Ishikawa (cell line): ENCODE results near the gene ANKS6.

Experiments used
- EP300 ChIP-seq: IDR thresholded peaks from 2 replicates; pipeline ENCODE4 v1.6.1; 2012; ENCODE audit warnings: borderline replicate concordance
- TAF1 ChIP-seq: IDR thresholded peaks from 2 replicates; pipeline ENCODE4 v1.6.1; 2012; ENCODE audit warnings: low read depth, mild to moderate bottlenecking
- TCF12 ChIP-seq: IDR thresholded peaks from 2 replicates; pipeline ENCODE4 v1.6.1; 2012; ENCODE audit warnings: low read depth
- ZBTB7A ChIP-seq: IDR thresholded peaks from 2 replicates; pipeline ENCODE4 v1.6.1; 2012; ENCODE audit warnings: low read depth
- TF ChIP-seq, protein P1 (sequence below): IDR thresholded peaks from 2 replicates; pipeline ENCODE4 v1.6.1; 2012; ENCODE audit warnings: low read depth, mild to moderate bottlenecking
- TF ChIP-seq, protein P2 (sequence below): IDR thresholded peaks from 2 replicates; pipeline ENCODE4 v1.6.1; 2012
- TF ChIP-seq, protein P3 (sequence below): IDR thresholded peaks from 2 replicates; pipeline ENCODE4 v1.6.1; 2012

DNA sequence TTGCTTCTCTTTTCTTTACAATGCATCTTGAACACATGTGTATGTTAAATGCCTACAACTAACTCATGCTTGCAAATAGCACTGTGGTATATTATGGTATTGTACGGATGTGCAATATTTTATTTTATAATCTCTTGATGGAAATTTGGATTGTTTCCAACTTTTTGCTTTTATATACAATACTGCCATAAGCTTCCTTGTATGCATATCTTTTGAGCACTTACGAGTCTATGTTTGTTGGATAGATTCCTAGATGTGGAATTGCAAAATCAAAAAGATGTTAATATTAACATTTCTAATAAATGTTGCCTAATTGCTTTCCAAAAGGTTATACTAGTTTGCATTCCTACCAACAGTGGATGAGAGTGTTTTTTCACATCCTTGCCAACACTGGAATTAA, 7.7 kb upstream of the ANKS6 start:
- TF ChIP-seq, protein P1, sequence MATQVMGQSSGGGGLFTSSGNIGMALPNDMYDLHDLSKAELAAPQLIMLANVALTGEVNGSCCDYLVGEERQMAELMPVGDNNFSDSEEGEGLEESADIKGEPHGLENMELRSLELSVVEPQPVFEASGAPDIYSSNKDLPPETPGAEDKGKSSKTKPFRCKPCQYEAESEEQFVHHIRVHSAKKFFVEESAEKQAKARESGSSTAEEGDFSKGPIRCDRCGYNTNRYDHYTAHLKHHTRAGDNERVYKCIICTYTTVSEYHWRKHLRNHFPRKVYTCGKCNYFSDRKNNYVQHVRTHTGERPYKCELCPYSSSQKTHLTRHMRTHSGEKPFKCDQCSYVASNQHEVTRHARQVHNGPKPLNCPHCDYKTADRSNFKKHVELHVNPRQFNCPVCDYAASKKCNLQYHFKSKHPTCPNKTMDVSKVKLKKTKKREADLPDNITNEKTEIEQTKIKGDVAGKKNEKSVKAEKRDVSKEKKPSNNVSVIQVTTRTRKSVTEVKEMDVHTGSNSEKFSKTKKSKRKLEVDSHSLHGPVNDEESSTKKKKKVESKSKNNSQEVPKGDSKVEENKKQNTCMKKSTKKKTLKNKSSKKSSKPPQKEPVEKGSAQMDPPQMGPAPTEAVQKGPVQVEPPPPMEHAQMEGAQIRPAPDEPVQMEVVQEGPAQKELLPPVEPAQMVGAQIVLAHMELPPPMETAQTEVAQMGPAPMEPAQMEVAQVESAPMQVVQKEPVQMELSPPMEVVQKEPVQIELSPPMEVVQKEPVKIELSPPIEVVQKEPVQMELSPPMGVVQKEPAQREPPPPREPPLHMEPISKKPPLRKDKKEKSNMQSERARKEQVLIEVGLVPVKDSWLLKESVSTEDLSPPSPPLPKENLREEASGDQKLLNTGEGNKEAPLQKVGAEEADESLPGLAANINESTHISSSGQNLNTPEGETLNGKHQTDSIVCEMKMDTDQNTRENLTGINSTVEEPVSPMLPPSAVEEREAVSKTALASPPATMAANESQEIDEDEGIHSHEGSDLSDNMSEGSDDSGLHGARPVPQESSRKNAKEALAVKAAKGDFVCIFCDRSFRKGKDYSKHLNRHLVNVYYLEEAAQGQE, result no peak
- TF ChIP-seq, protein P2, sequence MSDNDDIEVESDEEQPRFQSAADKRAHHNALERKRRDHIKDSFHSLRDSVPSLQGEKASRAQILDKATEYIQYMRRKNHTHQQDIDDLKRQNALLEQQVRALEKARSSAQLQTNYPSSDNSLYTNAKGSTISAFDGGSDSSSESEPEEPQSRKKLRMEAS, result no peak
- TF ChIP-seq ZBTB7A (no peak), EP300 (no peak), TAF1 (no peak), TCF12 (no peak)
- TF ChIP-seq, protein P3, sequence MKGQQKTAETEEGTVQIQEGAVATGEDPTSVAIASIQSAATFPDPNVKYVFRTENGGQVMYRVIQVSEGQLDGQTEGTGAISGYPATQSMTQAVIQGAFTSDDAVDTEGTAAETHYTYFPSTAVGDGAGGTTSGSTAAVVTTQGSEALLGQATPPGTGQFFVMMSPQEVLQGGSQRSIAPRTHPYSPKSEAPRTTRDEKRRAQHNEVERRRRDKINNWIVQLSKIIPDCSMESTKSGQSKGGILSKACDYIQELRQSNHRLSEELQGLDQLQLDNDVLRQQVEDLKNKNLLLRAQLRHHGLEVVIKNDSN, result no peak
